ENCODE results near the gene RTRAF.

GRCh38 chr14:52025310-52025709 is 36.0 kb downstream of the RTRAF start:
- no peak for TF ChIP-seq CTCF (conservative IDR thresholded peaks at IDR 0.05; ENCODE audit: low read length)
- TF ChIP-seq EZH2phosphoT487 (IDR thresholded peaks at IDR 0.05; ENCODE audit: borderline replicate concordance, low read depth, low read length): no peak

All from OCI-LY7 (cell line).